ACC112 (cell line): Measurements from ENCODE around the gene PET100.
A peak's percentile ranks its signal among the peaks of the same experiment; 100 is the strongest.

Experiments
- H2AFZ ChIP-seq: fragments of 200-600 bp; sonication (generic); one replicate; pipeline ENCODE4 v1.6.0; 2017; ENCODE audit warnings: antibody characterized with exemption, low read length; ENCODE audit not compliant: unreplicated experiment
- H3K27ac ChIP-seq: fragments of 200-600 bp; sonication (generic); 2 replicates; pipeline ENCODE4 v1.5.1; 2014; ENCODE audit warnings: low read depth, mild to moderate bottlenecking, antibody characterized with exemption, low read length, moderate library complexity
- H3K27me3 ChIP-seq: fragments of 200-600 bp; sonication (generic); 2 replicates; pipeline ENCODE4 v1.6.1; 2014; ENCODE audit warnings: mild to moderate bottlenecking, antibody characterized with exemption, low read length, moderate library complexity, mixed read lengths; ENCODE audit not compliant: insufficient read depth
- H3K36me3 ChIP-seq: fragments of 200-600 bp; sonication (generic); 2 replicates; pipeline ENCODE4 v1.6.1; 2016; ENCODE audit warnings: mild to moderate bottlenecking, antibody characterized with exemption, low read length, moderate library complexity, mixed read lengths; ENCODE audit not compliant: insufficient read depth
- H3K4me1 ChIP-seq: fragments of 200-600 bp; sonication (generic); one replicate; pipeline ENCODE4 v1.6.1; 2016; ENCODE audit warnings: low read length, mixed read lengths; ENCODE audit not compliant: insufficient read depth, unreplicated experiment, control insufficient read depth
- H3K4me3 ChIP-seq: fragments of 200-600 bp; sonication (generic); 2 replicates; pipeline ENCODE4 v1.5.1; 2014; ENCODE audit warnings: mild to moderate bottlenecking, low read depth, low read length
- H3K79me2 ChIP-seq: fragments of 200-600 bp; sonication (generic); one replicate; pipeline ENCODE4 v1.6.0; 2016; ENCODE audit warnings: low read length; ENCODE audit not compliant: control insufficient read depth, unreplicated experiment, insufficient read depth

Gene PET100

DNA sequence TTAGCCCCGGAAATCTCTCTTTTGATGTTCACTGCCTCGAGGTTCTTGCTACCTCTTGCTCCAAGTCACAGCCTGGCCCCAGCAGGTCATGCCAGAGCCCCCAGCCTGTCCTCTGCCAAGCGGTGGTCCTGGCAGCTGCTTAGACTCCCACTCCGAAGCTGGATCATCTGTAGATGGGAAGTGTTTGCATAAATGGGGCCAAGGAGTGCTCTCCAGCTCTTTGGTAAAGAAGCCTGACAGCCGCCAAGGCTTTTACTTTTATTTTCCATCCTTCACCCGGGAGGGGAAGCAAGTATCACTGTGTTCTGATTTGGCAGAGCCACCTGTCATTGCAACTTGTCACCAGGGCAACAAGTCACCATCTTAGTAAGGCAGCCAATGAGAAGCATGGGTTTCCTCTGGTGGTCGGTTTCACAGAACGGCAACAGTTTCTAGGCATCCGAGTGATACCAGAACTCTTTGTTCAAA is 28.7 kb downstream of the PET100 start:
- Histone ChIP-seq H2AFZ (no peak overlapping the region), H3K27me3 (peaks cover 11% of the 10 kb centered on the region; the same call in 1 of the 2 replicates), H3K27ac (no peak overlapping the region), H3K36me3 (no peaks in the 10 kb centered on the region), H3K4me1 (no peaks in the 10 kb centered on the region), H3K4me3 (no peak overlapping the region), H3K79me2 (no peaks in the 10 kb centered on the region)

DNA sequence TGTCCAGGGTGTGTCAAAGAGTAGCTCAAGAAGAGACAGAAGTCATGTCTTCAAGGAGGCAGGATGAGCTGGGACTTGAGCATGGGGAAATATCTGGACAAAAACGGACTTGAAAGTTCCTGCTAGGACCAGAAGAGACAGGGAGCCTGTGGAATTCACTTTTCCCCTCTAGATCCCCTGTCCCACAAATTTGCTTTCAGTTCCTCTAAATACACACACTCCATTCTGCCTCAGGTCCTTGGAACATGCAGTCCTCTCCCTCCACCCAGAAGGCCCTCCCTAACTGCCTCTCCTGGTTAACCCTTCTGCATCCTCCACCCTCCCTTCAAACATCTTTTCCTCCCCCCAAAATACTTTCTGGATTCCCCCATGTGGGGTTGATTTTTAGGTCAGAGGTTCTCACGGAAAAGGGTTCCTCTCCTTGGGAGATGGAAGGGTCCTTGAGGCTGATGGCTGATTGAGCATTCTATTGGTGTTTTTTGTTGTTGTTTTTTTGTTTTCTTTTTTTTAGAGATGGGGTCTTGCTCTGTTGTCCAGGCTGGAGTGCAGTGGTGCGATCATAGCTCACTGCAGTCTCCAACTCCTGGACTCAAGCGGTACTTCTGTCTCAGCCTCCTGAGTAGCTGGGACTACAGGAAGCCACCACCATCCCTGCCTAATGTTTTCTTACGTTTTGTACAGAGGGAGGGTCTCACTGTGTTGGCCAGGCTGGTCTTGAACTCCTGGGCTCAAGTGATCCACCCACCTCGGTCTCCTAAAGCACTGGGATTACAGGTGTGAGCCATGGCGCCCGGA is 32.3 kb downstream of the PET100 start:
- Histone ChIP-seq H3K4me3 (no peak overlapping the region), H3K27ac (no peak overlapping the region), H3K4me1 (no peaks in the 10 kb centered on the region), H2AFZ (no peak overlapping the region), H3K79me2 (no peaks in the 10 kb centered on the region), H3K36me3 (no peaks in the 10 kb centered on the region), H3K27me3 (peaks cover 11% of the 10 kb centered on the region; the same call in 1 of the 2 replicates)

DNA sequence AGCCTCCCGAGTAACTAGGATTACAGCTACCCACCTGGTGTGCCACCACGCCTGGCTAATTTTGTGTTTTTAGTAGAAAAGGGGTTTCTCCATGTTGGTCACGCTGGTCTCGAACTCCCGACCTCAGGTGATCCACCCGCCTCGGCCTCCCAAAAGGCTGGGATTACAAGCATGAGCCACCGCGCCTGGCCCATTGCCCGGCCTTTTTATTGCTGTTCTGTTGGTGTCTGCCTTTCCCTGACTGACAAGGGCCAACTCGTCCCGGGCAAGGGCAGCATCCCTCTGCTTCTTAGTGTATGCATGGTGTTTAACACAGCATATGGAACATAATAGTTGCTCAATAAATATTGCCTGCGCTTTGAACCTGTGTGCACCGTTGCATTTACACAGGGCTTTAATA is 33.1 kb downstream of the PET100 start:
- H3K27me3 ChIP-seq: peaks cover 11% of the 10 kb centered on the region; the same call in 1 of the 2 replicates
- H3K4me3 ChIP-seq: no peak overlapping the region
- H3K4me1 ChIP-seq: no peaks in the 10 kb centered on the region
- no peaks in the 10 kb centered on the region for H3K36me3 ChIP-seq
- H3K79me2 ChIP-seq: no peaks in the 10 kb centered on the region
- no peak overlapping the region for H3K27ac ChIP-seq
- no peak overlapping the region for H2AFZ ChIP-seq

DNA sequence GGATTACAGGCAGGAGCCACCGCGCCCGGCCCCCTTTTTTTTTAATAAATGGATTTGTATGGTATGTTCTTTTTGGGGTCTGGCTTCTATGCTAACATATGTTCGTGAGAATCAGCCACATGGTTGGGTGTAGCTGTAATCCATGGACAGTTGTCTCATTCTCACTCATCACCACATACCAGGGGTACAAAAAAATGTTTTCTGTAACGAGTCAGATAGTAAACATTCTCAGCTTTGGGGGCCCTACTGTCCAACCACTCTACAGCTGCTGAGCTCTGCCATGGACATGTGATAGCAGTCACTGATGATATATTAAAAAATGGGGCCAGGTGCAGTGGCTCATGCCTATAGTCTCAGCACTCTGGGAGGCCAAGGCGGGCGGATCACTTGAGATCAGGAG is 34.1 kb downstream of the PET100 start:
- H3K27me3 ChIP-seq: peaks cover 12% of the 10 kb centered on the region
- H3K36me3 ChIP-seq: no peaks in the 10 kb centered on the region
- no peak overlapping the region for H2AFZ ChIP-seq
- no peak overlapping the region for H3K27ac ChIP-seq
- H3K4me1 ChIP-seq: no peaks in the 10 kb centered on the region
- H3K4me3 ChIP-seq: no peak overlapping the region
- H3K79me2 ChIP-seq: no peaks in the 10 kb centered on the region

DNA sequence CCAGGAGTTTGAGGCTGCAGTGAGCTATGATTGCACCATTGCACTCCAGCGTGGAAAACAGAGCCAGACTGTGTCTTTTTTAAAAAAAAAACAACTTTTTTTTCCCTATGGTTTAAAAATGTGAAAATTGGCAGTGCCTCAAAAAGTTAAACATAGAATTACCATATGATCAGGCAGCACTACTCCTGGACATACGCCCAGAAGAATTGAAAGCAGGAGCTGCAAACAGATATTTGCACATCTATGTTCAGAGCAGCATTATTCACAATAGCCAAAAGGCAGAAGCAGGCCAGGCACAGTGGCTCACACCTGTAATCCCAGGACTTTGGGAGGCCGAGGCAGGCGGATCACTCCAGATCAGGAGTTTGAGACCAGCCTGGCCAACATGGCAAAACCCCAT is 35.5 kb downstream of the PET100 start:
- no peaks in the 10 kb centered on the region for H3K79me2 ChIP-seq
- H2AFZ ChIP-seq: no peak overlapping the region
- peaks cover 23% of the 10 kb centered on the region for H3K27me3 ChIP-seq
- H3K27ac ChIP-seq: no peak overlapping the region
- H3K4me1 ChIP-seq: no peaks in the 10 kb centered on the region
- H3K4me3 ChIP-seq: no peak overlapping the region
- H3K36me3 ChIP-seq: no peaks in the 10 kb centered on the region

DNA sequence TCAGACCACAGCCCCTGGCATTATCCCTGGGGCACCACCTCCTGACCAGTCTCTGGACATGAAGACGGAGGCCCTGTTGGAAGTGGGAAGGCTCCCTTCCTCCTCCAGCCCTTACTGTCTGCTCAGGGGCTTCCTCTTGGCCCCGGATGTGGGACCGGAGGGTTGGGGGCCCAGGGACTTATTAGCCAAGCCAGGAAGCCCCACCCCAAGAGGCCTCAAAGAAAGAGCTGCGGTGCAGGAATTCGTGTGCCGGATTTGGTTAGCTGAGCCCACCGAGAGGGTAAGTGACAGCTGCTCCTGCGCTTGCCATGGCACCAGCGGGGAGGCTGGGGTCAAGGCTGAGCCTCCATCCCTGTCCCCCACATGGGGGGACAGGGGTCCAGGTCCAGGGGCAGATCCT is 39.2 kb downstream of the PET100 start, which contains the start of gene RETN:
RETN (plus strand) TSS at position 208 of the 400 bp plus-strand sequence. CDS start 278 bp downstream, outside the sequence.
- Histone ChIP-seq H3K4me3 (no peak within 1 kb of the TSS), H2AFZ (no peak within 1 kb of the TSS), H3K27me3 (peaks cover 25% of the 10 kb centered on the region), H3K36me3 (no peaks in the 10 kb centered on the region), H3K79me2 (no peaks in the 10 kb centered on the region), H3K27ac (no peak within 1 kb of the TSS), H3K4me1 (no peaks in the 10 kb centered on the region)

DNA sequence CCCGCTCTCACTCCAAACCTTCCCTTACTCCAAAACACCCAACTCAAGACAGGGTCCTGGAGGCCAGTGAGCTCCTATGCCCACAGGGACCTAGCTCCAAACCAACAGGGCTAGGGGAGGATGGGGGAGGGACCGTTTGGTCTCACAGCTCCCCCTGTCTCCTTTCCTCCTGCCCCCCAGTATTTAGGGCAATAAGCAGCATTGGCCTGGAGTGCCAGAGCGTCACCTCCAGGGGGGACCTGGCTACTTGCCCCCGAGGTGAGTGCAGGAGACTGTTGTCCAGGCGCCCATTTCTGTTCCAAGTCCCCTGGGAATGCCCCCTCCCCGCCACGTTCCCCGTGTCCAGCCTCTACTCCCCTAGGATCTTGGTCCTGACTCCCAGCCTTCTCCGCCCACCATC is 40.0 kb downstream of the PET100 start:
- Histone ChIP-seq H3K79me2 (no peaks in the 10 kb centered on the region), H3K27ac (no peak overlapping the region), H3K4me3 (no peak overlapping the region), H2AFZ (no peak overlapping the region), H3K27me3 (peaks cover 25% of the 10 kb centered on the region), H3K4me1 (no peaks in the 10 kb centered on the region), H3K36me3 (no peaks in the 10 kb centered on the region)

DNA sequence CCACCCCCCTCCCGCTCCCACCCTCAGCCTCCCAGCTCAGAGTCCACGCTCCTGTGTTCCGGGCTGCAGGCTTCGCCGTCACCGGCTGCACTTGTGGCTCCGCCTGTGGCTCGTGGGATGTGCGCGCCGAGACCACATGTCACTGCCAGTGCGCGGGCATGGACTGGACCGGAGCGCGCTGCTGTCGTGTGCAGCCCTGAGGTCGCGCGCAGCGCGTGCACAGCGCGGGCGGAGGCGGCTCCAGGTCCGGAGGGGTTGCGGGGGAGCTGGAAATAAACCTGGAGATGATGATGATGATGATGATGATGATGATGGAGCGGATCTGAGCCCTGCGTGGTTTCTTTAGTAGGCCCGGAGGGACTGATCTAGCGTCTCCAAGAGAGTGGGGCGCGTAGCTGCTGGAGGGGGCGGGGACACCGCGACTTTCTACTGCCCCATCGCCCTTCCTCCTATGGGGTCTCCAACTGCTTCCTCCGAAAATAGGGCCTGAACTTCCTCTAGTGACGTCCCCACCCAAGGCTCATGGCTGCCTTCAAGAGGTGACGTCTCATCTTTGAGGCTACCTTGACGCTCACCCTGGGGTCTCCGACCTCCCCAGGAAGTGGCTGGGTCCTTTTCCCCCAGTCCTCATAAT is 40.7 kb downstream of the PET100 start:
- no peaks in the 10 kb centered on the region for H3K79me2 ChIP-seq
- no peaks in the 10 kb centered on the region for H3K36me3 ChIP-seq
- H3K27me3 ChIP-seq: peaks cover 25% of the 10 kb centered on the region
- no peak overlapping the region for H3K27ac ChIP-seq
- no peak overlapping the region for H2AFZ ChIP-seq
- H3K4me1 ChIP-seq: no peaks in the 10 kb centered on the region
- peak overlapping the region; percentile 40 for H3K4me3 ChIP-seq

DNA sequence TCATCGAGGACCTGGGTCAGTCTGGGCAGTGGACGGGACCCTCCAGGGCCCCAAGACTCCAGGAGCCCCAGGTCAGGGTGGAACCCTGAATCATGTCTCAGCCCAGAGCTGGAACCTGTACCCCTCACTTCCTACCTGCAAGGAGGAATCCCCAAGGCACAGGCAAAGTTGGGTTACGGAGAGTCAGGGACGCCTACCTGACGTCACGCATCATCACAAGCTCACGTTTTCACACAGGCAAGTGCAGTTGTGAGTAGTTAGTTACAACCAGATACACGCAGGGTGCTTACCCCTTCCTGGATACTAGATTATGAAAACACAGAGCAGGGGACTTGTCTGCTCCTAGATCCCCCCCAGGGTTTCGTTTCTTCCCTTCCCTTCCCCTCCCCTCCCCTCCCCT is 41.2 kb downstream of the PET100 start:
- no peak overlapping the region for H3K27ac ChIP-seq
- H2AFZ ChIP-seq: no peak overlapping the region
- H3K79me2 ChIP-seq: no peaks in the 10 kb centered on the region
- no peak overlapping the region for H3K4me3 ChIP-seq
- H3K36me3 ChIP-seq: no peaks in the 10 kb centered on the region
- H3K27me3 ChIP-seq: peaks cover 25% of the 10 kb centered on the region
- no peaks in the 10 kb centered on the region for H3K4me1 ChIP-seq

DNA sequence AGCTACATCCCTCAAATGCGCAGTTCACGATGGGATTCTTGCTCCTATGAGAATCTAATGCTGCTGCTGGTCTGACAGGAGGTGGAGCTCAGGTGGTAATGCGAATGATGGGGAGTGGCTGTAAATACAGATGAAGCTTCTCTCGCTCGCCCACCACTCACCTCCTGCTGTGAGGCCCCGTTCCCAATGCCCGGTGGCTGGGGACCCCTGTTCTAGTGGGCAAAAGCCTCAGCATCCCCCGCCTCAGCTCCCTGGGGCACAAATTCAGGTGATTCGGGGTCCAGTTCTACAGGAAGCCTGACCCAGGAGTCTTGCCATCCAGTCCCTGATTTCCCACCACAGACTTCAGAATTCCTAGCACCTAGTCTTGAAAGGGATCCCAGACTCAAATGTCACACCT is 42.9 kb downstream of the PET100 start:
- Histone ChIP-seq H3K4me3 (no peak overlapping the region), H3K79me2 (no peaks in the 10 kb centered on the region), H3K27ac (no peak overlapping the region), H3K36me3 (no peaks in the 10 kb centered on the region), H2AFZ (no peak overlapping the region), H3K4me1 (no peaks in the 10 kb centered on the region), H3K27me3 (peaks cover 33% of the 10 kb centered on the region)
